HG02623 (cell line): ENCODE data around the gene APPL1.
"Not testable (repeated sequence)": the region's sequence is repeated elsewhere in the genome, so short reads cannot be mapped to it uniquely, and the experiment has no call there.

Experiments
- ATAC-seq: cut with Tn5 transposase; IDR thresholded peaks from one replicate; pipeline ENCODE4 v1.9.1; 2021; ENCODE audit warnings: moderate library complexity; ENCODE audit not compliant: unreplicated experiment

The APPL1 gene

GRCh38 chr3:57268416-57268815, 40.9 kb downstream of the APPL1 start:
- ATAC-seq: no peak

GRCh38 chr3:57274845-57275244, 47.3 kb downstream of the APPL1 start:
- ATAC-seq: no peak

- no peak for ATAC-seq
Measured at GRCh38 chr3:57275393-57275792, 47.9 kb downstream of the APPL1 start.

GRCh38 chr3:57278237-57278636, 50.7 kb downstream of the APPL1 start:
- no peak for ATAC-seq

- ATAC-seq: no peak
Measured at GRCh38 chr3:57279685-57280084, 52.2 kb downstream of the APPL1 start.

GRCh38 chr3:57281715-57282114, 54.2 kb downstream of the APPL1 start:
- ATAC-seq: no peak

- no peak for ATAC-seq
Measured at GRCh38 chr3:57283334-57283733, 55.8 kb downstream of the APPL1 start.

- ATAC-seq: no peak
Measured at GRCh38 chr3:57287205-57287604, 59.7 kb downstream of the APPL1 start.

GRCh38 chr3:57288403-57288802, 60.9 kb downstream of the APPL1 start:
- no peak for ATAC-seq

GRCh38 chr3:57292159-57292896, 64.8 kb downstream of the APPL1 start, which contains the start of gene ASB14:
TSS of gene ASB14 (minus strand) at chr3:57292685. CDS start at chr3:57292033, 652 bp downstream.
- ATAC-seq: no peak

- ATAC-seq: no peak
Measured at GRCh38 chr3:57292897-57293526, 65.5 kb downstream of the APPL1 start.

GRCh38 chr3:57298041-57298440, 70.5 kb downstream of the APPL1 start:
- ATAC-seq: no peak

- ATAC-seq: not testable (repeated sequence)
Measured at GRCh38 chr3:57303520-57303919, 76.0 kb downstream of the APPL1 start.

- ATAC-seq: no peak
Measured at GRCh38 chr3:57309769-57310360, 82.3 kb downstream of the APPL1 start.

- ATAC-seq: no peak
Measured at GRCh38 chr3:57314204-57314603, 86.7 kb downstream of the APPL1 start.
